Stimulated activated CD8-positive, alpha-beta memory T cell treated with anti-CD3 and anti-CD28 coated beads, Interleukin-4, amount 100 ng/mL, for 48 hours (primary cell): Measurements from ENCODE around the gene LETM1.

Source experiments
- DNase-seq: peaks from one replicate; pipeline ENCODE4 v3.0.0-alpha.2; 2020

LETM1 gene

DNA sequence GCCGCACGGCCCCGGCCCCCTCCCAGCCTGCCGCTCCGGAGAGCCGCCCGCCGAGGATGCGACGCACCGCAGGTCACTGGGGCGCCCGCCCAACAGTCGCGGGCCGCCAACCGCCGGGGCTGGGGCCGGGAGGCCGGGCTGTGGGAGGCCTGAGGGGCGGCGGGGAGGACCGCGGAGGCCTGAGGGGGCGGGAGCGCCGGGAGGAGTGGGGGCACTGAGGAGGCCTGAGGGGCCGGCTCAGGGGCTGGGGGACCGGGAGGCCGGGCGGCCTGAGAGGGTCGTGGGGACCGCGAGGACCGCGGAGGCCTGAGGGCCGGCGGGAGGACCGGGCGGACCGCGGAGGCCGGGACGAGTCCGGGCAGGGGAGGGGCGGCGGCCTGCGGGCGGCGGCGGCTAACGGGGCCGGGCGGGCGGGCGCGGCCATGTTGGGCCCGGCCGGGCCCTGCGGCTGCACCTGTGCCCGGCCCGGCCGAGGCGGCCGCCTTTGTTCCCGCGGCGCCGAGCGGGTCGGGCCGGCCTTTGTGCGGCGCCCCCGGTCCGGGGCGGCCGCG lies 15.6 kb upstream of the LETM1 start:
- peak; percentile 53 for DNase-seq

DNA sequence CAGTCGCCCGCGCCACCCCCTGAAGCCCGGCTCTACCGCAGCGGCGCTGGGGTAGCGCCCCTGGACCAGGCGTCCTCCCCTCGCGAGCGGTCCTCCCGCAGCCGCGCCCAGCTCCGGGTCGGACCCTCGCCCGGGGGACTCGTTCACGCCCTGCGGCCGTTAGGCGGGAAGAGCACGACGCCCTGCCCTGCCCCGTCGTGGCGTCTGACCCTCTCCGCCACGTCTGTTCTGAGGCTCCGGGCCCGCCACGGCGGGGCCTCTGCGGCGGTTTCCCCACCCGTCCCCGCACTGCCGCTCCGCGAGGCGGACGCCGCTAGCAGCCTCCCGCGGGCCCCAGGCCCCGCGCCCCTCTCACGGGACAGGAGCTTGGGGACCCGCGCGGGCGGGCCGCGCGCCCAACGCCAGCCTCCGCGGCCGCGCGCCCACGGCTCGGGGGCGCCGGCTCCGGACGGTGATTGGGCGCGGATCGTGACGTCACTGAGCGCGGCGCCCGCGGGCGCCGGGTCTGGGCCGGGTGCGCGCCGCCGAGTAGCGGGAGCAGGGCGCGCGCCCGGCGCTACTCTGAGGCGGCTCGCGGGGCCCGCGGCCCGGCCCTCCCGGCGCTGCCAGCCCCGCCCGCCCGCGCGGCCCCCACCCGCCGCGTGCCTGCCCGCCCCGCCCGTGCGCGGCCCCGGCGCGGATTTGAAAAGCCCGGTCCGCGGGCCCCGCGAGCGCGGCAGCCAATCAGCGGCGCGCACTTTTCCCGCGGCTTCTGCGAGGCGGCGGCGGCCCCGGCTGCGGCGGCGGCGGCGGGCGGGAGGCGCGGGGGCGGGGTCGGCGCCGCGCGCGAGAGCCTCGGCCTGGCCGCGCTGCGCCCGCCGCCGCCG lies 14.9 kb upstream of the LETM1 start, which contains the start of gene NSD2:
NSD2 (plus strand) TSS at position 816 of the 866 bp plus-strand sequence. CDS start 29,262 bp downstream, outside the sequence.
- DNase-seq: peak; percentile 93

DNA sequence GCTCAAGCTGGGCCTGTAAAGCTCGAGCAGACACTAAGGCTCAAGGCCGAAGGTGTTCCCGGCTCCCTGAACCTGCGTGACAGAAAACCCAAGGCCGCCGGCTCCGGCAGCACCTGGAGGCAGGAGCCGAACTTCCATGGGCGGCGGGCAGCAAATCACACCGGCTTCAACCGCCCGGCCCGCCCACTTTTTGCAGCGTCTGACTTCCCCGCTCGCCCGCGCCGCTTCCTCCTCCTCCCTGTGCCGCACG lies 14.3 kb upstream of the LETM1 start:
- peak; percentile 89 for DNase-seq

DNA sequence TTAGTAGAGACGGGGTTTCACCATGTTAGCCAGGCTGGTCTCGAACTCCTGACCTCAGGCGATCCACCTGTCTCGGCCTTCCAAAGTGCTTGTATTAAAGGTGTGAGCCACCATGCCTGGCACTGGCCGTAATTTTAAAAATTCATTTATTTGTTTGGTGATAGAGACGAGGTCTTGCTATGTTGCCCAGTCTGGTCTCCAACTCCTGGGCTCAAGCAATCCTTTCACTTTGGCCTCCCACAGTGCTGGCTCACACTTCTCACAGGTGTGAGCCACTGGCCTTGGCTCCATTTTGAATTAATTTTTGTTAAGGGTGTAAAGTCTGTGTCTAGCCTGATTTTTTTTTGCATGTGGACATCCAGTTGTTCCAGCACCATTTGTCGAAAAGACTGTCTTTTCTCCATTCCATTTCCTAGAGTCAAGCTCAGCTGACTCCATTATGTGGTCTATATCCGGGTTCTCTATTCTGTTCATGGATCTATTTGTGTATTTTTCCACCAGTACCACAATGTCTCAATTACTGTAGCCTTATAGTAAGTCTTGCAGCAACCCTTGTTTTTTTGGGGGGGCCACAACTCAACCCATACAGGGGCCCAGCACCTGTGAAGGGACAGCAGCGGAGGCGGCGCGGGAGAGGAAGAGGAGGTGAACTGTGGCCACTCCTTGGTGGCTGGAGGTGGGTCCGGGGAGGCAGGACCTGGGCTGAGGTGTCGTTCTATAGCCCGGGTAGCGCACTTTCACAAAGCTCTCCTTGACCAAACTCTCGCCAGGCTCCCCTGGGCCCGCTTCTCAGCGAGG lies 13.8 kb upstream of the LETM1 start:
- no peak for DNase-seq

DNA sequence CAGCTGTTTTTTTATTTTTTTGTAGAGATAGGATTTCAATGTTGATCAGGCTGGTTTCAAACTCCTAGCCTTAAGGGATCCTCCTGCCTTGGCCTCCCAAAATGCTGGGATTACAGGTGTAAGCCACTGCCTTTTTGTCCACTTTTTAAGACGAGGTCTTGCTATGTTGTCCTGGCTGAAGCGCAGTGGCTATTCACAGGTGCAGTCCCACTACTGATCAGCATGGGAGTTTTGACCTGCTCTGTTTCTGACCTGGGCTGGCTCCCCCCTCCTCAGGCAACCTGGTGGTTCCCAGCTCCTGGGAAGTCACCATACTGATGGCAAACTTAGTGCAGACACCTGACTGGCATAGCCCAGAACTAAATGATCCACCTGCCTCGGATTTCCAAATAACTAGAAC lies 13.0 kb upstream of the LETM1 start:
- no peak for DNase-seq

DNA sequence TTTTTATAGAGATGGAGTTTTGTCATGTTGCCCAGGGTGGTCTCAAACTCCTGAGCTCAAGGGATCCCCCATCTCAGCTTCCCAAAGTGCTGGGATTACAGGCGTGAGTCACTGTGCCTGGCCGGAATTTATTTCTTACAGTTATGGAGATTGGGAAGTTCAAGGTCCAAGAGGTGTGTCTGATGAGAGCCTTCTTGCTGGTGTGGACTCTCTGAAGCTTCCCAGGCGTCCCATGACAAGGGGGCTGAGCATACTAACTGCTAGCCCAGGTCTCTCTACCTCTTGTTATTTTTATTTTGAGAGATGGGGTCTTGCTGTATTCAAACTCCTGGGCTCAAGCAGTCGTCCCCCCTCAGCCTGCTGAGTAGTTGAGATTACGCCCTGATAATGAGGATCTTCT lies 12.3 kb upstream of the LETM1 start:
- DNase-seq: no peak

DNA sequence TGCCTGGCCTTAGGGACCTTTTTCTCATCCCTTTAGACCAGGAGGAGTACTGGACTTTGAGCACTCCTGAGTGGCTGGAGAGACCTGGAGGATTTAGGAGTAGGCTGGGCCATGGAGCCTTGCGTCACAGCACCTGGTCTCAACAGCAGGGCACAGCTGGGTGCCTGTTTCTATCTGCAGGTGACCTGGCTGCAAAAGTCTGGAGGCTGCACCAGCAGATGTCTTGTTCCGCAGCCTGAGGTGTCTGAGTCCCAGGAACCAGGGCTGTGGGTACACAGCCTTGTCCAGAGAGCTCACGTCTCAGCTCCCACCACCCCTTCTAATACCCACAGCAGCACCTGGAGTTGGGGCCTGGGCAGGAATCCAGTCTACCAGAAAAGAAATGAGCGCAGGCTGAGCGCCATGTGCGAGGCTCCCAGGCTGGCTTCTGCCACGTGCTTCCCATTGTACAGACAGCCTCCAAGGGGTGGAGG lies 10.3 kb upstream of the LETM1 start:
- no peak for DNase-seq

DNA sequence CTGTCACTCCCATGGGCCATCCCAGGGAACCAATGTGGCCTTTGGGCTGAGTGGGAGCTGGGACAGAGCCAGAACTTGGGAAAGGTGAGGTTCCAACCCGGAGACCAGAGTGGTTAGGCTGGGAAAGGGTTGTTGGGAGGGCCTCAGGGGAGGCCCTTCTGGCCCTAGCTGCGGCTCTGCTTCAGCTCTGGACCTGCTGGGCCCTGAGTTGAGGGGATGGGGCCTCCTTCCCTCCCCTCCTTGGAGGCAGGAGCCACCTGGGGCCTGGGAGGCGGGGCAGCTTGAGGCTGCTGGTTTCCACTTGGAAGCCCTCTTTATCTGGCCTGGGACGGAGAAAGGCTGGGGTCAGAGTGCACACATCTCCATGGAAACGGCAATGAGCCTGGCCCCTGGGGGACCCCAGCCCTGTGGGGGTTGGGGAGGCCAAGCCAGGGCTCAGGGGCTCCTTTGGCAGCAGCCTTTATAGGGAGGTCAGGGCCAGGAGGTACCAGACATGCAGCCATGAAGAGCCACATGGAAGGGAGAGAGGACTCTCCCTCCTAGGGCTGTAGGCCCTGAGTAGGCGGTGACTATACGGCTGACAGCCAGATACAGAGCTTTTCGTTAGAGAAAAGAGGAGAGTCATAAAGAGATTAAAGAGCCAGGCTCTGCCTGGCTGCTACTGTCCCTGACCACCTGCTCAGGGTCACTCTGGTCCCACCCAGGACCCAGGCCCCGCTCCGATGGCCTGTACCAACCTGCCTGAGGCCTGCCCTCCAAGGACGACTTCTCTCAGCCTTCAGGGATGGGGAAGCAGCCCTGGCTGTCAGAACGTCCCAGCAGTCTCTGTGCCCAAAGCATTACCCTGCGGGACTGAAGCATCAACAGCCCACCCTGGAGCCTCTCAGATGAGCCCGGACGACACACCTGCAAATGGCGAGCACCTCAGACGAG lies 8.4 kb upstream of the LETM1 start:
- no peak for DNase-seq

DNA sequence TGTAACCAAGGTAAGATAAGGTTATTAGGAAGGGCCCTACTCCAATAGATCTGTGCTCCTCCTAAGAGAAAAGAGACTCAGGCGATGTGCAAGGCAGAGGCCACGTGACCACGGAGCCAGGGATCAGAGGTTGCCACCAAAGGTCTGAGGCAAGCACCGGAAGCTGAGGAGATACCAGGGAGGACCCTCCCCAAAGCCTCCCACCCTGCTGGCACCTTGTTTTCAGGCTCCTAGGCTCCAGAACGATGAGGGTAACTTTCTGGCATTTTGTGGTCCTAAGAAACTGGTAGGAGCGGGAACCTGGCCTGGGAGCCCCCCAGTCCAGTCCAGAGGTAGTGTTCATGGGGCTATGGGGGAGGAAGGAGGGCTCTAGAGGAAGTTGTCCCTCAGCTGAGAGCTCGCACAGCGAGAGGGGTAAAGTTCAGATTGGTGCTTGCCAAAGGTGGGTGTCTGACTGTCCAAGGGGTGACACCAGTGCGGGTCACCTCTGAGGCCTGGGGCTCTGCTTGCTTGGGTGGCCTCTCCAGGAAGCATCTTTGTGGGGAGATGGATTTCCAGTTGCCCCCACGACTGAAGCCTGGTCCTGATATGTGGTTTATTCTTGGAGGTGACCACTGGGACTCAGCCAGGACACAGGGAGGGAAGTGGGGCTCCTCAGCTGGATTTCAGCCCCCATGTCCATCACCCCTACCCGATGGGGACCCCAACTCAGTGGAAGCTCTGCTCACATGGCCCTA lies 7.5 kb upstream of the LETM1 start:
- peak; percentile 41 for DNase-seq

DNA sequence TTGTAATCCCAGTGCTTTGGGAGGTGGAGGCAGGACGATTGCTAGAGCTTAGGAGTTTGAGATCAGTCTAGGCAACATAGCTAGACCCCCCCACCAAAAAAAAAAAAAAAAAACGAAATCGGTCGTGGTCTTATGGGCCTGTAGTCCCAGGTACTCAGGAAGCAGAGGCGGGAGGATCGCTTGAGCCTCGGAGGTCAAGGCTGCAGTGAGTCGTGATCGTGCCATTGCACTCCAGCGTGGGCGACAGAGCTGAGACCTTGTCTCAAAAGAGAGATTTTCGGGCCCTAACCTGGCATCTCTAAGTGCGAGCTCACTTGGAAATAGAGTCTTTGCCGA lies 7.0 kb upstream of the LETM1 start:
- DNase-seq: no peak

DNA sequence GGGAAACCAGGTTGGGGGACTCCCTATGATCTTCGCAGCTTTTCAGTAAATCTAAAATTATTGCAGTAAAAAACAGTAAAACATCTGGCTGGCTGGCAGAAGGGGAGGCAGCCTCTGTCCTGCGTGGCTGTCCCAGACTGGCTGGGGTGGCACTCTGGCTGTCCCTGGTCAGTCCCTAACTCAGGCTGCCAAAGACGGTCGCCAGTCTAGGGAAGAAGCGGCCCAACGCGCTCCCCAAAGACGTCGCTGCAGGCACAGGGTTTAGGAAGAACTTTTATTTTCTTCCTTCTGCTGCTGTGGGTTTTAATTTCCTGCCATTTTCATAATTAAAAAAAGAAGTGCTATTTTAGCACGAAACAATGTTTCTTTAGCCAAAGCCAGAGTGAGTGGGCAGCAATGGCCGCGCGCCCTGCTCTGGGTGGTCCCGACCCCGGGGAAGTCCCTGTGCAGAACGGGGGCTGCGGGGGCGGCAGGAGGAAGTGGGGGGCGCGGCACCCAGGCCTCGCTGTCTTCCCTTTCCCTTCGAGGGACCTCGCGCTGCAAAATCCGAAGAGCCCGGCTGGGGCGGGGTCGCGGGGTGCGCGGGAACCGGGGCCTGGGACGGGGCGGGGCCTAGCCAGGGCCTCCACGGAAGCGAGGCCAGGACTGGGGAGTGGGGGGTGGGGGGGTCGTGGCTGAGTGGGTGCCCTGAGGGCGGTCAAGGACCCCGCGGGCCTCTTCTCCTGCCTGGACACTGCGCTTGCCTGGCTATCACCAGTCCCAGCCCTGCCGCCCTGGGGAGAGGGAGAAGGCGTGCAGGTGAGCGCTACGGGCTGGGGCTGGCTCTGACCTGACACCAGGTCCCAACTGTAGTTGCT lies 6.3 kb upstream of the LETM1 start:
- peak; percentile 58 for DNase-seq

DNA sequence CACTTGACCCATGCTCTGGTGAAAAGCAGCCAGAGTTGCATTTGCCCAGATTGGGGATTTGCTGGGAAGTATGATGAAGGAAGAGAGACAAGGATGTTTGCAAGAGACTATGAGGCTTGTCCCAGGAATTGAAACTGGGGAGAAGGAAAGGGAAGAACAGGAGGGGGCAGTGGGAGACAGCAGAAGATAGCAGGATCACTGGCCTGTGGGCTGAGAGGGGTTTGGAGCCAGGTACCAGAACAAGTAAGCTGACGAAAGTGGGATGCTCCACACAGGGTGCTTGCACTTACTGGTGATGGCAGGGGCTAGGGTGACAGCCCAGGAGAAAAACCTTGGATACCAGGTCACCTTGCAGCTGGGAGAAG lies 3.4 kb upstream of the LETM1 start:
- no peak for DNase-seq

DNA sequence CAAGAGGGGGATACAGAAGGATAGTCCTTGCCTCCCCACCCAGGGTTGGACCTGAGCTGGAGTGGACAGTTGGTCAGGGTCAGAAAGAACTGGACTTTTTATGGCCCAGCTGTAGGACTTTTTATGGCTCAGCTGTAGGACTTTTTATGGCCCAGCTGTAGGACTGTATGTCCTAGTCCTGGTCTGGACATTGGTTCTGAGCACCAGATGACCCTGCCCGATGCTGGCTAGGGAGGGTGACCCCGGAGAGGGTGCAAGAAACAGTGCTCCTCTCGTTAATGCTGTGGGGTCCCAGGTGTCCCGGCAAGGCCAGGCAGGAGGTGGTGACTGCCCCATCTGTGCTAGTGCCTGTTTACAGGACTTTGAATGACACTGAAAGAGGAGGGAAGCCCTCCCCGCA lies 2.0 kb upstream of the LETM1 start:
- DNase-seq: no peak

DNA sequence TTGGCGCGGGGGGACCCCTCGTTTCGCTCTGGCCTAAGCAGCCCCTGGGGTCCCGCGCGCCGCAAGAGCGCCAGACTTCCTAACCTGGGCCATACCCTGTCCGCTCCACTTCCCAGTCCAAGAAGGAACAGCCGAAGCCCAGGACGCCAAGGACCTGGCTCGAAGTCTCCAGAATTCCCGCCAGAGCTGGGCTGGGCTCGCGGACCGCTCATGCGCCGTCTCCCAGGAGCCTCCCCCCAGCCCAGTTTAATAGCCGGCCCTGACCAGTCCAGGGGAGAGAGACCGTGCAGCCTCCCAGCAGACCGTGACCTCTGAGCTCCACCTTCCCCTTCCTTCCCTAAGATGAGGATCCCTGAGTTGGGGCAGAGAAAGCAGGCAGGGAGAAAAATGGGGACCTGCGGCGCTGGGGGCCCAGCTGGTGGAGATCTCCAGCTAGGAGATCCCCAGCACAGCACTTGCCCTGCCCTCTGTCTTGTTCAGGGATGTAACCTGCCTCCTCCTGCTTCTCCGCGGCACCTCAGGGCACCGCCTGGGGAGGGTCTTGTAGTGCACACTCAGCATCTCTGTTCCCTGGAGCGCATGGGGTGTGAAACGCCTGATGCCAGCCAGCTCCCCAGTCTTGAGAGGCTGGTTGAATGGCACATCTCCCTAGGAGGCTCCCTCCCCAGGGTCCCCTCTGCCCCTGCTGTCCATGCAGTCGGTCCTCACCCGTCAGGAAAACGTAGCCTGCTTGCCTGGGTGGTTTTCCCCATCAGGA lies 1.2 kb upstream of the LETM1 start:
- DNase-seq: no peak

DNA sequence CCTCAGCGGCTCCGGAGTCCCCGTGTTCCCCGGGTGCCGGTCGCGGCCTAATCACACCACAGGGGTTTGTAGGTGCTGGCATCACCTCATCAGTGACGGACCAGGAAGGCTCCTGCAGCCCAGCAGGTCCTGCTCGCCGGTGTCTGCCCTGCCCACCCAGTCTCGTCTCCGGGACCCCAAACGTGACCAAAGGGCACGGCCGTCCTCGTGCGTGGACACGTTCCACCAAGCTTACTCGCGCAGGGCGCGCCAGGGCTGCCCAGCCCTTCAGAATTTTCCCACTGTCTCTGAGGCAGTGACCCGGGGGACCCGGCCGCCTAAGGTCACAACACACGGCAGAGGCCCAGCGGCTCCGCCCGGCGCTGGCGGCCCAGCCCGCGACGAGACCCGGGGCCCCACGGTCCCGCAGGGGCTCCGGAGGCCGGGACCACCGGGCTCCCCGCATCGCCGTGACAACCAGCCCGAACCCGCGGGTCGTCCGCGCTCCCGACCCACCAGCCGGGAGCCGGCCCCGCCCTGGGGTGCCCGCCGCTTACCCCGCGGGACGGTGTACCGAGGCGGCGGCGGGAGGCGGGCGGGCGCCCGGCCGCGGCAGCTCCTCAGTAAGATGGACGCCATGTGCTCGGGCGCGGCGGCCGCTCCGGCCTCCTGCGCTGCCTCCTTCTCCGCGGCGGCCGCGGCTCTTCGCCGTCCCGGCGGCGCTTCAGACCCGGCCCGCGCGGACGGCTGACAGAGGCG lies 454 bp downstream of the LETM1 start:
- DNase-seq: peak; percentile 38

DNA sequence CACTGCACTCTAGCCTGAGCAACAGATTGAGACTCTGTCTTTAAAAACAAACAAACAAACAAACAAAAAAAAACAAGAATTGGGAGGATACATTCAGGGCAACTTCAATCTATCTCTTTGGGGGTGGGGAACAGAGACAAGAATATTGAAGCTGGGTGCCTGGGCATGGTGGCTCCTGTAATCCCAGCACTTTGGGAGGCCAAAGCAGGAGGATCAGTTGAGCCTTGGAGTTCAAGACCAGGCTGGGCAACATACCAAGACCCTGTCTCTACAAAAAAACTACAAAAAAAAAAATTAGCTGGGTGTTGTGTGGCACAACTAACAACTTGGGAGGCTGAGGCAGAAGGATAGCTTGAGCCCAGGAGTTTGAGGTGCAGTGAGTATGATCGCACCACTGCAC lies 1.2 kb downstream of the LETM1 start:
- no peak for DNase-seq

DNA sequence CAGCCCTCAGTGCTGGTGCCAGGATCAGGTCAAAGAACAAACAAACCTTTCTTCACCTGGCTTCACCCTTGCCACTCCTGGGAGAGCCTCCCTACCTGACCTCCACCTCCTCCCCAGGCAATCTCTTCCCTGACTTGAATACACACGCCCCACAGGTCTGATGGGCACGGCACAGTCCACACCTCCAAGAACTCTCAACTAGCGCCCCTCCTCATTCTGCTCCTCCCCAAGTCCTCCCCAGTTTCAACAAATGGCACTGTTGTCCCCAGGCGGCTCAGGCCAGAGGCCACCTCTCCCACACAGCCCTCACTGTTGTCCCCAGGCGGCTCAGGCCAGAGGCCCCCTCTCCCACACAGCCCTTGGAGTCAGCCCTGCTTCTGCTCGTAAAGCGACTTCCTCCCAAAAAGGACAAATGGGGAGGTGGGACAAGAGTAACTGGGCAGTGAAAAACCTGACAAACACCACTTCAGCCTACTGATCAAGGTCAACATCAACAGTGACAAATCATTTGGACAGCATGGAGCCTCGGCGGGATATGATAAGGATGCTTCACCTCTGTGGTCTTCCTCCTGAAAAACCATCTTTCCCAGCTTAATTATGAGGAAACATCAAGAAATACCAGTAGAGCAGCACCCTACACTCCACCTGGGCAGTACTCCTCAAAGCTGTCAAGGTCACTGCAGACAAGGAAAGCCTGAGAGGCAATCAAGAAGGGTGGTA lies 2.9 kb downstream of the LETM1 start:
- DNase-seq: no peak

DNA sequence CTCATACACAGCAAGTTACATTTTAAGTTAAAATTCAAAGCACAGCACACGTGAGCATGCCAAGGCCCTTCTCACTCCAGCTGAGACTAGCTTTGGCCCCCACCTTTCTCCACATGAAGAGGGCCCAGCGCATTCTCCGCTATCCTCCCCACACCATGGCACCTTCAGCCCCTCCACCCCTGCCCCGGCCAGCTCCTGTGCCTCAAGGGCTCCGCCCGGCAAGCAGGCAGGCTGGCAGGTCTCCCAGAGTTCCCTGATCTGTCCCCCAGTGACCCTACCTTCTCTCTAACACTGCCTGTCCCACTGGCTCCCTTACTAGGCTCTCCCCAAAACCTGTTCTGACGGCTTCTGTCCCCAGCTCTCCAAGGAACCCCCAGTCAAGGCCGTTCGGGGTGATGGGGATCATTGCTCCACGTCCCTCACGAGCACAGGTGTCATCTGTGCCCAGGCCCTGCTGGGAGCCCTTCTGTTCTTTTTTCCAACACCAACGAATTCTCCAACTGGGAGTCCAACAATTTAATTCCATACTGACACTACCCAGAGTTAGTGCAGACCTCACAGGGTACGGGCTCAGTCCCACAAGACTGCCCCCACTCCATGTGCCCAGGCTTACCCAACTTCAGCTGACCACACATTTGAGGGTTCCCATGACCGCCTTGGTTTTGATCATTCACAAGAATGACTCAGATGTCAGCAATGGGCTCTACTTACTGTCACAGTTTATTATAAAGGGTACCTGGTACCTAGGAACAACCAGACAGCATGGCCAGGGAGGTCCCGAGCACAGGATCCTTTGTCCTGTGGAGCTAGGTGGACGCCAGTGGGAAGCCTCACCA lies 4.2 kb downstream of the LETM1 start:
- DNase-seq: no peak
